ENCODE results near the gene MAGEA2.
"Not testable (repeated sequence)": the region's sequence is repeated elsewhere in the genome, so short reads cannot be mapped to it uniquely, and the experiment has no call there.

The MAGEA2 gene, protein sequence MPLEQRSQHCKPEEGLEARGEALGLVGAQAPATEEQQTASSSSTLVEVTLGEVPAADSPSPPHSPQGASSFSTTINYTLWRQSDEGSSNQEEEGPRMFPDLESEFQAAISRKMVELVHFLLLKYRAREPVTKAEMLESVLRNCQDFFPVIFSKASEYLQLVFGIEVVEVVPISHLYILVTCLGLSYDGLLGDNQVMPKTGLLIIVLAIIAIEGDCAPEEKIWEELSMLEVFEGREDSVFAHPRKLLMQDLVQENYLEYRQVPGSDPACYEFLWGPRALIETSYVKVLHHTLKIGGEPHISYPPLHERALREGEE

GRCh38 chrX:152753686-152754650, at the start of gene MAGEA2:
TSS of gene MAGEA2 (minus strand) at chrX:152753842. CDS start at chrX:152751363, 2,479 bp downstream.
- DNase-seq (ENCODE audit: low read depth): not testable (repeated sequence)

GRCh38 chrX:152798945-152799344, 45.3 kb upstream of the MAGEA2 start:
- DNase-seq (ENCODE audit: low read depth): no peak

DNA sequence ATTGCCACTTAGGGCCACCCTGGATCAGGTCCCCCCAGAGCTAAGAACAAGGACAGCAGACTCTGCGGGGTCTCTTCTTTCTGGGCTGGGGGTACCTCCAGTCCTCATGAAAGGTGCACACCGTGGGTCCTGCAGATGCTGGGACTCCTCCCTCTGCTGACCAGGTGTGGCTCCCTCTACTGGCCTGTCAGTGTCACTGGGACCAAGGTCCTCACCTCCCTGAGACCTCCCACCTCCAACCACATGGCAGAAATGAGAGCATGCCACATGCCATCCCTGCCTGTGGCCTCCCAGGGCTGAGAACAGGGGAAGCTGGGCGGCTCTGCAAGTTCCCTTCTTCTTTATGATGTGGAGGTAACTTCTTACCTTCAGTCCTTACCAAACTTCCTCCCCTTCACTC, 33.4 kb upstream of the MAGEA2 start:
- DNase-seq (ENCODE audit: low read depth): not testable (repeated sequence)

GRCh38 chrX:152769549-152770289, 16.1 kb upstream of the MAGEA2 start, which contains the start of gene MAGEA6:
TSS of gene MAGEA6 (minus strand) at chrX:152769689. CDS start at chrX:152767650, 2,039 bp downstream.
- DNase-seq (ENCODE audit: low read depth): not testable (repeated sequence)

DNA sequence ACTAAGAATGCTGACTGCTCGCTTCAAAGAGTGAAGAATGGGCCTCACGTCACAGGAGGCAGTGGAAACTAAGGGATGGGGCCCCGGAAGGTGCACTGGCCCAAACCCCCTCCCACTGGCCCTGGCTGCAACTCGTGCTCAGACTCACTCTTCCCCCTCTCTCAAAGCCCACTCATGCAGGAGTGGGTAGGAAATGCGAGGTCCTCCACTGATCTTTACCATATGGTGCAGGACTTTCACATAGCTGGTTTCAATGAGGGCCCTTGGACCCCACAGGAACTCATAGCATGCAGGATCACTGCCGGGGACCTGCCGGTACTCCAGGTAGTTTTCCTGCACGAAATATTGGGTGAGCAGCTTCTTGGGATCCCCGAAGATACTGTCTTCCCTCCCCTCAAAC, 12.9 kb upstream of the MAGEA2 start:
- DNase-seq (ENCODE audit: low read depth): not testable (repeated sequence)

DNA sequence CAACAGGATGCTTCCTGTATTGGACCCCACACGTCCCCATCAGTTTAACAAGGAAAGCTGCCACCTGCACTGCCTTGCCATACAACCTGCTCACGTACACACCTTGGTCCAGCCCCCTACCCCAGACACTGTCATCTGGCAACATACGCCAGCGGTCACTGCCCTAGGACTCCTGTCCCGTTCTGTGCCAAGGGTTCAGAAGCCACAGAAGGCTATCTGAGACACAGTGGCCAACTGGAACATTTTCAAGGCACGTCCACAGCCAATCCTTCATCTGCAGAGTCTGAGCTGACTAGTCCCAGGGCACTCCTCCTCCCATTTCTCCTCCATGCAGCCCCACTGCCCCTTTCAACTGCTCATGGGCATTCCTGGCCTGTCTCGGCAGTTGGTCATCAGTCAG, 7.9 kb upstream of the MAGEA2 start:
- not testable (repeated sequence) for DNase-seq (ENCODE audit: low read depth)

- not testable (repeated sequence) for DNase-seq (ENCODE audit: low read depth)
These were observed 5.9 kb upstream of the MAGEA2 start for GRCh38 chrX:152759544-152759943.

- DNase-seq (ENCODE audit: low read depth): not testable (repeated sequence)
These were observed 5.3 kb upstream of the MAGEA2 start, which contains the start of gene CSAG3 for GRCh38 chrX:152758918-152759317. TSS of gene CSAG3 (plus strand) at chrX:152759218.

DNA sequence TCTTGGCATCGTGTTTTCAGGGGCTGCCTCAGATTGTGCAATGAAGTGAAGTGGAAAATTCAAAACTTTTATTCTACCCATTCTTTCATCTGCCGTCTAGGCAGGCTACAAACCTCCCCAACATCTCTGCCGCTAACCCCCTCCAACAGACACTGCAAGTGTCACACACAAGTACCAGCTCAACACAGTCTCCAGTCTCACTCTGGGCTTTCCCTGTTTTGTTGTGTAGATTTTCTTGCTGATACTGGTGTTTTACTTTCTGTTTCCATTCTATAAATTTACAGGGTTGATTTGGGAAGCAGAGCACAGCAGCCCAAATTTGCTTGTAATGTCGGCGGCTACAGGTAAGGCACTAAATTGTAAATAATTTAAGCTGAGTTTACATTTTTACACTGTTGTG, 1.2 kb upstream of the MAGEA2 start:
- DNase-seq (ENCODE audit: low read depth): not testable (repeated sequence)

GRCh38 chrX:152738560-152738959, 15.1 kb downstream of the MAGEA2 start:
- DNase-seq (ENCODE audit: low read depth): no peak

DNA sequence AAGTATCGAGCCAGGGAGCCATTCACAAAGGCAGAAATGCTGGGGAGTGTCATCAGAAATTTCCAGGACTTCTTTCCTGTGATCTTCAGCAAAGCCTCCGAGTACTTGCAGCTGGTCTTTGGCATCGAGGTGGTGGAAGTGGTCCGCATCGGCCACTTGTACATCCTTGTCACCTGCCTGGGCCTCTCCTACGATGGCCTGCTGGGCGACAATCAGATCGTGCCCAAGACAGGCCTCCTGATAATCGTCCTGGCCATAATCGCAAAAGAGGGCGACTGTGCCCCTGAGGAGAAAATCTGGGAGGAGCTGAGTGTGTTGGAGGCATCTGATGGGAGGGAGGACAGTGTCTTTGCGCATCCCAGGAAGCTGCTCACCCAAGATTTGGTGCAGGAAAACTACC, 17.1 kb downstream of the MAGEA2 start:
- DNase-seq (ENCODE audit: low read depth): not testable (repeated sequence)

- DNase-seq (ENCODE audit: low read depth): no peak
These were observed 17.7 kb downstream of the MAGEA2 start for GRCh38 chrX:152735860-152736511.

GRCh38 chrX:152735101-152735500, 18.5 kb downstream of the MAGEA2 start:
- no peak for DNase-seq (ENCODE audit: low read depth)

- DNase-seq (ENCODE audit: low read depth): not testable (repeated sequence)
These were observed 19.3 kb downstream of the MAGEA2 start for GRCh38 chrX:152734143-152734858.

- DNase-seq (ENCODE audit: low read depth): peak; percentile 46
These were observed 20.2 kb downstream of the MAGEA2 start, which contains the start of the genes CSAG1 and MAGEA12 for GRCh38 chrX:152733261-152733975. TSS of gene CSAG1 (minus strand) at chrX:152733721. CDS start at chrX:152732460, 1,261 bp downstream. TSS of gene MAGEA12 (plus strand) at chrX:152733757. CDS start at chrX:152736162, 2,405 bp downstream.

DNA sequence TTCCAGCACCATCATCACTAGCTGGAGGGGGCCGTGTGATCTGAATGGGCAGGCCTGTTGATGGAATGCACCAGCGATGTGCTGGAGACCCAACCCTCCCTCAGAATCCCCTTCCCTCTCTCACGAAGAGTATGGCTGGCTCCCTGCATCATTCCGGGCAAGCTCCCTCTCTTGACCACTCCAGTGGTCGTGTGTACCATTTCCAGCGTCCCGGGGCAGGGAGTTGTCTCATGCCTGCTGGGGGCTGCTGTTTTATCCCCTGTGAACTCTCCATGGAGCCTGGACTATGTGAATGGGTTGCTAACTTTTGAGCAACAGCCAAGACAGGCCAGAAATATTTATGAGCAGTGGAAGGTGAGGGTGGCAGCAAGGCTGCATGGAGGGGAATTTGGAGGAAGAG, 28.2 kb downstream of the MAGEA2 start:
- DNase-seq (ENCODE audit: low read depth): no peak

GRCh38 chrX:152713815-152714787, 39.5 kb downstream of the MAGEA2 start, which contains the start of gene MAGEA2B:
TSS of gene MAGEA2B (plus strand) at chrX:152714628. CDS start at chrX:152717107, 2,479 bp downstream.
- not testable (repeated sequence) for DNase-seq (ENCODE audit: low read depth)

DNA sequence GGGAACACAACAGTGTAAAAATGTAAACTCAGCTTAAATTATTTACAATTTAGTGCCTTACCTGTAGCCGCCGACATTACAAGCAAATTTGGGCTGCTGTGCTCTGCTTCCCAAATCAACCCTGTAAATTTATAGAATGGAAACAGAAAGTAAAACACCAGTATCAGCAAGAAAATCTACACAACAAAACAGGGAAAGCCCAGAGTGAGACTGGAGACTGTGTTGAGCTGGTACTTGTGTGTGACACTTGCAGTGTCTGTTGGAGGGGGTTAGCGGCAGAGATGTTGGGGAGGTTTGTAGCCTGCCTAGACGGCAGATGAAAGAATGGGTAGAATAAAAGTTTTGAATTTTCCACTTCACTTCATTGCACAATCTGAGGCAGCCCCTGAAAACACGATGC, 40.4 kb downstream of the MAGEA2 start:
- not testable (repeated sequence) for DNase-seq (ENCODE audit: low read depth)

Data from HS-27A (cell line).